DMS79 treated with DMSO at 0.1 percent for 48 hours (cell line): Measurements from ENCODE around the gene UBE4B.
A peak's percentile ranks its signal among the peaks of the same experiment; 100 is the strongest.

Experiments used
- DNase-seq: peaks from one replicate; lab custom pipeline; 2025; lab: John Stamatoyannopoulos, UW

UBE4B gene

GRCh38 chr1:10117132-10117531, 84.4 kb downstream of the UBE4B start:
- DNase-seq = no peak

- no peak for DNase-seq
These were observed 85.1 kb downstream of the UBE4B start for GRCh38 chr1:10117865-10118264.

GRCh38 chr1:10121688-10122087, 88.9 kb downstream of the UBE4B start:
- no peak for DNase-seq

- no peak for DNase-seq
These were observed 90.2 kb downstream of the UBE4B start for GRCh38 chr1:10122926-10123325.

GRCh38 chr1:10128101-10128765, 95.5 kb downstream of the UBE4B start:
- no peak for DNase-seq

- no peak for DNase-seq
These were observed 99.6 kb downstream of the UBE4B start for GRCh38 chr1:10132316-10132715.

- no peak for DNase-seq
These were observed 100.1 kb downstream of the UBE4B start for GRCh38 chr1:10132852-10133251.

GRCh38 chr1:10140981-10141380, 108.2 kb downstream of the UBE4B start:
- DNase-seq = no peak

- no peak for DNase-seq
These were observed 111.3 kb downstream of the UBE4B start for GRCh38 chr1:10143961-10144485.

GRCh38 chr1:10146391-10146790, 113.6 kb downstream of the UBE4B start:
- no peak for DNase-seq

- DNase-seq = no peak
These were observed 116.5 kb downstream of the UBE4B start for GRCh38 chr1:10149231-10149630.

- no peak for DNase-seq
These were observed 120.0 kb downstream of the UBE4B start for GRCh38 chr1:10152709-10153284.

GRCh38 chr1:10155087-10155712, 122.4 kb downstream of the UBE4B start:
- DNase-seq = no peak

GRCh38 chr1:10160173-10160572, 127.4 kb downstream of the UBE4B start:
- no peak for DNase-seq

GRCh38 chr1:10160907-10161490, 128.2 kb downstream of the UBE4B start:
- DNase-seq = peak; percentile 15

GRCh38 chr1:10161541-10162290, 129.0 kb downstream of the UBE4B start:
- DNase-seq = no peak

- no peak for DNase-seq
These were observed 136.3 kb downstream of the UBE4B start for GRCh38 chr1:10168912-10169514.

GRCh38 chr1:10170239-10170574, 137.4 kb downstream of the UBE4B start:
- no peak for DNase-seq

- no peak for DNase-seq
These were observed 138.5 kb downstream of the UBE4B start for GRCh38 chr1:10171105-10171767.

- DNase-seq = no peak
These were observed 139.4 kb downstream of the UBE4B start for GRCh38 chr1:10171995-10172669.

GRCh38 chr1:10173582-10173981, 140.8 kb downstream of the UBE4B start:
- no peak for DNase-seq
